Measurements from ENCODE around the gene DMBX1.

The DMBX1 gene

GRCh38 chr1:46526691-46527291 is 37.2 kb downstream of the DMBX1 start:
- no peak for DNase-seq

DNA sequence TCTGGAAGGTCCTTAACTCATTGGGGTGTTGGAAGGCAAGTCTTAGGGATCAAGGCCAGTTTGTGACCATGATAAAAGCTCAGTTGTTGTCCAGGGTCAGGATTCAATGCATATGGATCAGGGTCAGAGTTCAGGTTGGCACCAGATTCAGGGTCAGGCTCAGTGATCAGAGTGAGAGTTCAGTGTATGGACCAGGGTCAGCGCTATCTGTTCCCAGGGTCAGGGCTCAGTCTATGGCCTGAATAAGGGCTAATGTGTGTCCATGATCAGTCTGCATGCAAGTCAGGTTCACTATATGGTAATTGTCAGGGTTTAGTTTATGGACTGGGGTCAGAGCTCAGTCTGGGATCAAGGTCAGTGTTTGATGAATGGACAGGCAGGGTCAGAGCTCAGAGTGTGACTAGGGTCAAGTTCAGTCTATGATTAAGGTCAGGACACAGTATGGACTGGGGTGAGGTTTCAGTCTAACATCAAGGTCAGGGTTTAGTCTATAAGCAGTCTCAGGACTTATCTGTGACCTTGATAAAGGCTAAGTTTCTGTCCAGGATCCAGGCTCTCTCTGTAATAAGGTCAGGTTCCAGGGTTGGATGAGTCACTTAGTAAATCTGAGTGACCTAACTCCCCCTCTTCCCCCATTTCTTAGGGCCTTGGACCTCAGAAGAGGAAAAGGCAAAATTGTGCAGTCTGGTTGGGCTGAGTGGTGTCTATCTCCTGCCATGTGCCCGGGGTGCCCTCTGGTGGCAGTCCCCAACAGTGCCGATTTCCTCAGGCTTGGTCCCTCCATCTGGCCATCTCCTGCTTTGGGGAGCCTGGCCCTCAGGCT is 38.0 kb downstream of the DMBX1 start:
- DNase-seq: no peak

DNA sequence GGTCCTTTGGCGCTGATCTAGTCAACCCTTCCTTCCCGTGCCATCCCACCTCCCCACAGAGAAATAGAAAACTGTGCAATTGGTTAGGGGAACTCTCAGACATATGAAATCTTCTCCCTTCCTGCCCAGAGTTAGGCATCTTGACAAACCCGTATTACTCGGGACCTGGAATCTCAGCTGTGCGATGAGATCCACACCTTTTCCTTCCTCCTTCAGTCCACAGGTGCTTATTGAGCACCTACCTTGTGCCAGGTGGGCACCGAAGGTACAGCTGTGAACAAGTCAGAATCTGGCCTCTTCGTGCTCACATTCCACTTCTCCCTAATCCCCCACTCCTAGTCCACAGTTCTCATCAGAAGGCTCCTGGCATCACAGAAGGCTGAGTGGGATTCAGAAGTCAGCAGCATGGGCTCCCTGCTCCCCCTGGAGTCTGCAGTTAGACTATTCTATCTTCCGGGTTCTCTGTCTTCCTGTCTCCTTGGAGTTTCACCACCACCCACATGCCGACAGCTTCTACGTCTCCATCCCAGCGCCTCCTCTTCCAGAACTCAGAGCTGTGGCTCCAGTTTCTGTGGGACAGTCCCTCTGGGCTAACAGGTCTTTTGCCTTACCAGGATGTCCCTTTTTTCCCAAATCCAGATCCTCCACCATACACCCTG is 38.8 kb downstream of the DMBX1 start:
- DNase-seq: no peak

DNA sequence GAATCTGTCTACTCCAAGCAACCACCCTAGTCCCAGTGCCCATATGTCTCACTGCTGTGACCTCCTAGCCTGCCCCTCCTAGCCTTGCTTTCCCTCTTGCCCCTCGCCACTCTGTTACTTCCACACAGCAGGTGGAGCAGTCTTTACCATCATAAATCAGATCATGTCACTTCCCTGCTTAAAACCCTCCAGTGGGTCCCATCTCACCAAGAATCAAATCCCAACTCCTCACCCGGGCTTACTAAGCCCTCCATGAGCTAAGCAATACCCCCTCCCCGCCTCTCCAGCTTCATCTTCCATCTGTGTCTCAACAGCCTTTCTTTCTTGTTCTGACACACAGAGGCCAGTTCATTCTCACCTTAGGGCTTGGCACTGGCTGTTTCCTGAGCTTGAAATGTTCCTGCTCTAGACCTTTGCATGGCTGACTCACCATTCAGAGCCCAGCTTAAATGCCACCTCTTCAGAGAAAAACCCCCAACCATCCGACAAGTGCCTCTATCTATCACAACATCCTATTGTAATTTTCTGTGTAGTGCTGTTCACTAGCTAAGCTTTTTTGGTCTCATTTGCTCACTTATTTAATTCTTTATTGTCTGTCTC is 39.5 kb downstream of the DMBX1 start:
- no peak for DNase-seq

DNA sequence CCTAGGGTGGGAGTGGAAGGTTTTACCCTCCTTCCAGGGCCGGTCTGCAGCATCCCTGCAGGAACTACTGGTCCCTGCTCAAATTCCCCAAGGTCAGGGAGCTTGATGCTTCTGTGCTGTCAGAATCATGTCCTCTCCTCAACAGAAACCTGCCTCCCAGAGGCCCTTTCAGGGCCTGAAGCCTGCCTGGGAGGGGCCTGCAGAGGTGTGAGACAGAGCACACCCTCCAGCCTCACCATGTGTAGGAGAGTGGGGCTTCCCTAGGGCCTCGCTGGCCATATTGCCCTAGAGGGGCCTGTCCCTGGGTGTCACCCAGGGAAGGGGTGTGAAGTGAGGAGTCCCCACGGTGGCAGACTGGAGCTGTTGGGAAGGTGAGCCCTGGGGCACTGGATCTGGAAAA is 40.7 kb downstream of the DMBX1 start:
- no peak for DNase-seq

DNA sequence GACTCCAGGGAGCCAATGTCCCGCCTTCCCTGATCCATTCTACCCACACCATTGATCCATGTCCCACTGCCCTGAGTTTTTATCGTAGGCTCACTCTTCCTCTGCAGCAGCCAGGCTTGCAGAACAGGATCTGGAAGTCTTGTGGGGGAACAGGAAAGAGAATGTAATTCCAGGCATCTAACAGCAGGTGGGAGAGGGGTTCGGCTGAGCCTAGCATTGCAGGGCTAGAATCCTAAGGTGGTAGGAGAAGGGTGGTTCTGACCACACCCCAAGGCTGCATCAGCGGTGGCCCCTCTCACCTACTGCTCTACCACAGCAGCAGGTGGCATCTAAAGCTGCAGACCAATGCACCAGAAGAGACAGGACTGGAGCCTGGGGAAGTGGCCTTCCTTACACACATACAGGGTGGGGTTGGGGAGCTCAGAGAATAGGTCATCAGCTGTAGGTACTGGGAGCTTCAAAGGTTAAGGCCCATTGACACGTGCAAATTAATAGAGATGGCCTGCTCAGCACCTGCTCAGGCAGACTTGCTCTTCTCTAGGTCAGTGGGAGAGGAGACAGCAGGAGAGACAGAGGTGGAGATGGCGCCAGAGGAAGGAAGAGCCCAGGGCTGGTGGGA is 41.3 kb downstream of the DMBX1 start:
- no peak for DNase-seq

GRCh38 chr1:46532095-46532494 is 42.5 kb downstream of the DMBX1 start:
- DNase-seq: no peak

- DNase-seq: no peak
Measured at GRCh38 chr1:46532498-46533178, 43.0 kb downstream of the DMBX1 start.

GRCh38 chr1:46533179-46533864 is 43.7 kb downstream of the DMBX1 start:
- no peak for DNase-seq

DNA sequence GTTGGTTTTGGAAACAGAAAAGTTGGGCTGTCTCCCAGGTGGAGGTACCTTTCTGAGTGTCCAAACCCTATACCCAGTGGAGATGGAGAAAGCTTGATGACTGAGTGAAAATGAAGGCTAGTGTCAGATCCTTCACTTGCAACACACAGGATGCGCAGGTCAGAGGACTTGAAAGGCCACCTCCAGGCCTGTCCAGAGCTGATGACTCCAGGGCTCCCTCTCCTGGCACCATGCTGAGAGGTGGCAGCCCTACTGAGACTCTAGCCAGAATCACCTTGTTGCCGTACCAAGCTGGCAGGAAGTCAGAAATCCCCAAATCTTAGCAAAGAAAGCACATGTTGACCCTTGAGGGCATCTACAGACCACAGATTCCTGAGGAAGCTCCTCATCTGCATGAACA is 45.4 kb downstream of the DMBX1 start:
- DNase-seq: no peak

DNA sequence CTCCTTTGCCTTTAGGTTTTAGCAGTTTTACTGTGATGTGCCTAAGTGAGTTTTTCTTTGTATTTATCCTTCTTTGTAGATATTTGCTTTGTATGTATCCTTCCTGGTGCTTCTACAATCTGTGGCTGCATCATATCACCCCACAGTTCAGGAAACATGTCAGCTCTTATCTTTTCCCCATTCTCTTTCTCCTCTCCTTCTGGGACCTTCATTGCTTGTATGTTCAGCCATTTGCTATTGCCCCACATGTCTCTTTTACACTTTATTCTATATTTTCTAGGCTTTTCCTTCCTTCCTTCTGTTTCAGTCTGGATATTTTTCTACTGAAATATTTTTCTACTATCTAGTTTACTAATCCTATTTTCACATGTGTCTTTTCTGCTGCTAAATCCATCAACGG is 46.9 kb downstream of the DMBX1 start:
- DNase-seq: no peak

GRCh38 chr1:46537651-46538050 is 48.0 kb downstream of the DMBX1 start:
- DNase-seq: no peak

GRCh38 chr1:46538147-46538546 is 48.5 kb downstream of the DMBX1 start:
- DNase-seq: no peak

All from NCI-H1436 treated with DMSO at 0.1 percent for 48 hours (cell line).